Epithelial cell of proximal tubule (primary cell): ENCODE measurements around the gene SCAI. TPM values are rescaled to one million over a fixed set of nuclear protein-coding genes. Genes with fewer than 3 reads are reported as not detected.

ENCODE experiments used
- DNase-seq: peaks from one replicate; pipeline ENCODE4 v3.0.0-alpha.2; 2011; ENCODE audit warnings: low read depth
- H3K4me3 ChIP-seq: 2 replicates; pipeline ENCODE4 v1.5.1; 2011; ENCODE audit warnings: low read depth, mild to moderate bottlenecking, low read length
- CTCF ChIP-seq: conservative IDR thresholded peaks from 2 replicates; pipeline ENCODE4 v1.5.1; 2012; ENCODE audit warnings: low read depth, mild to moderate bottlenecking, low read length
- total RNA-seq: library from RNA; depleted of rRNA; stranded (reverse); fragments of >200 nt; gene quantifications from 2 replicates; pipeline ENCODE4 v1.2.3, GENCODE V29; 2015

Gene SCAI
- total RNA-seq, 1 donor from 2014 or later, result 2.1 TPM

- no peak overlapping the region for H3K4me3 ChIP-seq
- no peak for DNase-seq
- no peak for TF ChIP-seq CTCF
Measured at GRCh38 chr9:124914753-124915405, 228.4 kb downstream of the SCAI start.

GRCh38 chr9:124913378-124913777 is 229.9 kb downstream of the SCAI start:
- no peak for DNase-seq
- no peak for TF ChIP-seq CTCF
- no peak overlapping the region for H3K4me3 ChIP-seq

GRCh38 chr9:124911766-124912165 is 231.6 kb downstream of the SCAI start:
- H3K4me3 ChIP-seq, result no peak overlapping the region
- no peak for TF ChIP-seq CTCF
- no peak for DNase-seq

- H3K4me3 ChIP-seq, result no peak overlapping the region
- no peak for TF ChIP-seq CTCF
- no peak for DNase-seq
Measured at GRCh38 chr9:124908098-124908497, 235.2 kb downstream of the SCAI start.

- no peak for TF ChIP-seq CTCF
- no peak for DNase-seq
Measured at GRCh38 chr9:124906966-124907365, 236.4 kb downstream of the SCAI start.

GRCh38 chr9:124899845-124900244 is 243.5 kb downstream of the SCAI start:
- no peak overlapping the region for H3K4me3 ChIP-seq
- DNase-seq, result no peak
- TF ChIP-seq CTCF, result no peak

More at GRCh38 chr9:124906966-124907365, 236.4 kb downstream of the SCAI start:
- no peak overlapping the region for H3K4me3 ChIP-seq
